ENCODE data around the gene SLC26A5. TPM values are rescaled to one million over a fixed set of nuclear protein-coding genes. Genes with fewer than 3 reads are reported as not detected.

SLC26A5 gene
- total RNA-seq, 1 experiment from 2014 or later = not detected

DNA sequence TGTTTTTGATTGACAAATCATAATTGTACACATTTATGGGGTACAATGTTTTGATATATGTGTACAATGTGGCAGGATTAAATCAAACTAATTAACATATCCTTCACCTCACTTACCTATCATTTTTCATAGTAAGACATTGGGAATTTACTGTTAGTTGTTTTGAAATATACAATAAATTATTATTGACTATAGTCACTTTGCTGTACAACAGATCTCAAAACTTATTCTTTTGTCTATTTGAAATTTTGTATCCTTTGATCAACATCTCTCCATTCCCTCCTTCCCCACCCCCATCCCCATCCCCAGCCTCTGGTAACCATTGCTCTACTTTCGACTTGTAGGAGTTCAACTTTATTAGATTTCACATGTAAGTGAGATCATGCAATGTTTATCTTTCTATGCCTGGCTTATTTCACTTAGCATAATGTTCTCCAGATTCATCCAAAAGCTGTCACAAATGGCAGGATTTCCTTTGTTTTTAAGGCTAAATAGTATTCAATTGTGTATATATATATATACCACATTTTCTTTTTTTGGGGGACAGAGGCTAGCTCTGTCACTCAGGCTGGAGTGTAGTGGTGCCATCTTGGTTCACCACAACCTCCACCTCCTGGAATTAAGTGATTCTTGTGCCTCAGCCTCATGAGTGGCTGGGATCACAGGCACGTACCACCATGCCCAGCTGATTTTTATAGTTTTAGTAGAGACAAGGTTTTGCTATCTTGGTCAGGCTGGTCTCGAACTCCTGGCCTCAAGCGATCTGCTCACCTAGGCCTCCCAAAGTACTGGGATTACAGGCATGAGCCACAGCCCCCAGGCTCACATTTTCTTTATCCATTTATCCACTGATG is 23.3 kb upstream of the SLC26A5 start:
- no TSS peak for BruUV-seq (replicated peaks)

DNA sequence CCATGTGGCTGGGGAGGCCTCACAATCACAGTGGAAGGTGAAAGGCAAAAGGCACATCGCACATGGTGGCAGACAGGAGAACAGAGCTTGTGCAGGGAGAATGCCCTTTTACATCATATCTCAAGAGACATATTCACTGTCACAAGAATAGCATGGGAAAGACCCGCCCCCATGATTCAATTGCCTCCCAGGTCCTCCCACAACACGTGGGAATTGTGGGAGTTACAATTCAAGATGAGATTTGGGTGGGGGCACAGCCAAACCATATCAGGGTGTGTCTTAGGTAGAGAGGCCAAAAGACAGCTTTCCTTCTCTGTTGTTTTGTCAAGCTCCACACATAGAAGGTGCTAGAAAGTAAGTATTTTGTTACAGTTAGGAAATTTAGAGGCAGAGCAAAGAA is 20.8 kb upstream of the SLC26A5 start:
- in situ Hi-C loops (cut with HindIII; ENCODE audit: low pct_unique_long_range_greater_than_20kb, low sequenced_read_pairs) = no loop called here

More for the DNA sequence above, 23.3 kb upstream of the SLC26A5 start:
- Histone ChIP-seq H3K27me3 (ENCODE audit: control insufficient read depth, insufficient read depth, low read length) (peaks cover 10% of the 10 kb centered on the region; the same call in 1 of the 2 replicates), H3K36me3 (ENCODE audit: control insufficient read depth, insufficient read depth, low read length) (no peaks in the 10 kb centered on the region), H3K4me1 (ENCODE audit: control insufficient read depth, insufficient read depth, low read length) (no peaks in the 10 kb centered on the region), H3K4me3 (ENCODE audit: low read depth in 2 of 2, low read length in 2 of 2) (no peak overlapping the region), H3K27ac (ENCODE audit: low read length) (no peak overlapping the region), H3K9me3 (ENCODE audit: control insufficient read depth, insufficient read depth, low read depth, low read length) (no peaks in the 10 kb centered on the region)
- DNase-seq (ENCODE audit: low read depth, low spot score) (no peak), ATAC-seq (no peak)
- no peak for TF ChIP-seq POLR2AphosphoS5 (IDR thresholded peaks at IDR 0.05; ENCODE audit: low read depth, low read length)
- no peak for TF ChIP-seq TCF7L2 (IDR thresholded peaks at IDR 0.05; ENCODE audit: low read depth, low read length)
- TF ChIP-seq, protein P1, sequence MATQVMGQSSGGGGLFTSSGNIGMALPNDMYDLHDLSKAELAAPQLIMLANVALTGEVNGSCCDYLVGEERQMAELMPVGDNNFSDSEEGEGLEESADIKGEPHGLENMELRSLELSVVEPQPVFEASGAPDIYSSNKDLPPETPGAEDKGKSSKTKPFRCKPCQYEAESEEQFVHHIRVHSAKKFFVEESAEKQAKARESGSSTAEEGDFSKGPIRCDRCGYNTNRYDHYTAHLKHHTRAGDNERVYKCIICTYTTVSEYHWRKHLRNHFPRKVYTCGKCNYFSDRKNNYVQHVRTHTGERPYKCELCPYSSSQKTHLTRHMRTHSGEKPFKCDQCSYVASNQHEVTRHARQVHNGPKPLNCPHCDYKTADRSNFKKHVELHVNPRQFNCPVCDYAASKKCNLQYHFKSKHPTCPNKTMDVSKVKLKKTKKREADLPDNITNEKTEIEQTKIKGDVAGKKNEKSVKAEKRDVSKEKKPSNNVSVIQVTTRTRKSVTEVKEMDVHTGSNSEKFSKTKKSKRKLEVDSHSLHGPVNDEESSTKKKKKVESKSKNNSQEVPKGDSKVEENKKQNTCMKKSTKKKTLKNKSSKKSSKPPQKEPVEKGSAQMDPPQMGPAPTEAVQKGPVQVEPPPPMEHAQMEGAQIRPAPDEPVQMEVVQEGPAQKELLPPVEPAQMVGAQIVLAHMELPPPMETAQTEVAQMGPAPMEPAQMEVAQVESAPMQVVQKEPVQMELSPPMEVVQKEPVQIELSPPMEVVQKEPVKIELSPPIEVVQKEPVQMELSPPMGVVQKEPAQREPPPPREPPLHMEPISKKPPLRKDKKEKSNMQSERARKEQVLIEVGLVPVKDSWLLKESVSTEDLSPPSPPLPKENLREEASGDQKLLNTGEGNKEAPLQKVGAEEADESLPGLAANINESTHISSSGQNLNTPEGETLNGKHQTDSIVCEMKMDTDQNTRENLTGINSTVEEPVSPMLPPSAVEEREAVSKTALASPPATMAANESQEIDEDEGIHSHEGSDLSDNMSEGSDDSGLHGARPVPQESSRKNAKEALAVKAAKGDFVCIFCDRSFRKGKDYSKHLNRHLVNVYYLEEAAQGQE (IDR thresholded peaks at IDR 0.05; ENCODE audit: insufficient read depth in 1 of 2, low read depth in 2 of 2, low read length in 1 of 2) = no peak
- TF ChIP-seq, protein P2, sequence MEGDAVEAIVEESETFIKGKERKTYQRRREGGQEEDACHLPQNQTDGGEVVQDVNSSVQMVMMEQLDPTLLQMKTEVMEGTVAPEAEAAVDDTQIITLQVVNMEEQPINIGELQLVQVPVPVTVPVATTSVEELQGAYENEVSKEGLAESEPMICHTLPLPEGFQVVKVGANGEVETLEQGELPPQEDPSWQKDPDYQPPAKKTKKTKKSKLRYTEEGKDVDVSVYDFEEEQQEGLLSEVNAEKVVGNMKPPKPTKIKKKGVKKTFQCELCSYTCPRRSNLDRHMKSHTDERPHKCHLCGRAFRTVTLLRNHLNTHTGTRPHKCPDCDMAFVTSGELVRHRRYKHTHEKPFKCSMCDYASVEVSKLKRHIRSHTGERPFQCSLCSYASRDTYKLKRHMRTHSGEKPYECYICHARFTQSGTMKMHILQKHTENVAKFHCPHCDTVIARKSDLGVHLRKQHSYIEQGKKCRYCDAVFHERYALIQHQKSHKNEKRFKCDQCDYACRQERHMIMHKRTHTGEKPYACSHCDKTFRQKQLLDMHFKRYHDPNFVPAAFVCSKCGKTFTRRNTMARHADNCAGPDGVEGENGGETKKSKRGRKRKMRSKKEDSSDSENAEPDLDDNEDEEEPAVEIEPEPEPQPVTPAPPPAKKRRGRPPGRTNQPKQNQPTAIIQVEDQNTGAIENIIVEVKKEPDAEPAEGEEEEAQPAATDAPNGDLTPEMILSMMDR (IDR thresholded peaks at IDR 0.05) = no peak
- TF ChIP-seq SIN3A (IDR thresholded peaks at IDR 0.05; ENCODE audit: borderline replicate concordance, insufficient read depth, low read depth, low read length) = no peak
- in situ Hi-C loops (cut with HindIII; ENCODE audit: low pct_unique_long_range_greater_than_20kb, low sequenced_read_pairs) (no loop called here), intact Hi-C loops (cut with micrococcal nuclease; ENCODE audit: unreplicated experiment) (no loop called here)
- CTCF ChIA-PET = no interaction called here
- POLR2A ChIA-PET = no interaction called here

DNA sequence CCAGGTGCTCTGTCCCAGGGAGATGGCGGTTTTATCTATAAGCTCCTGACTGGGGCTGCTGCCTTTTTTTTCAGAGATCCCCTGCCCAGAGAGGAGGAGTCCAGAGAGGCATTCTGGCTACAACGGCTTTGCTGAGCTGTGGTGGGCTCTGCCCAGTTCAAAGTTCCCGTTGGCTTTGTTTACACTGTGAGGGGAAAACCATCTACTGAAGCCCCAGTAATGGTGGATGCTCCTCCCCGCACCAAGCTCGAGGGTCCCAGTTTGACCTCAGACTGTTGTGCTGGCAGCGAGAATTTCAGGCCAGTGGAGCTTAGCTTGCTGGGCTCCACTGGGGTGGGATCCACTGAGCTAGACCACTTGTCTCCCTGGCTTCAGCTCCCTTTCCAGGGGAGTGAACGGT is 16.4 kb upstream of the SLC26A5 start:
- ChIA-PET POLR2A (no interaction called here), CTCF (no interaction called here)
- H3K4me3 ChIP-seq (ENCODE audit: low read depth in 2 of 2, low read length in 2 of 2) = no peak overlapping the region
- H3K4me1 ChIP-seq (ENCODE audit: control insufficient read depth, insufficient read depth, low read length) = no peaks in the 10 kb centered on the region
- H3K27ac ChIP-seq (ENCODE audit: low read length) = no peak overlapping the region
- H3K36me3 ChIP-seq (ENCODE audit: control insufficient read depth, insufficient read depth, low read length) = no peaks in the 10 kb centered on the region
- TF ChIP-seq, protein P2 (IDR thresholded peaks at IDR 0.05) = no peak
- no peak for TF ChIP-seq SIN3A (IDR thresholded peaks at IDR 0.05; ENCODE audit: borderline replicate concordance, insufficient read depth, low read depth, low read length)
- TF ChIP-seq POLR2AphosphoS5 (IDR thresholded peaks at IDR 0.05; ENCODE audit: low read depth, low read length) = no peak
- TF ChIP-seq TCF7L2 (IDR thresholded peaks at IDR 0.05; ENCODE audit: low read depth, low read length) = no peak
- TF ChIP-seq, protein P1 (IDR thresholded peaks at IDR 0.05; ENCODE audit: insufficient read depth in 1 of 2, low read depth in 2 of 2, low read length in 1 of 2) = no peak
- no peaks in the 10 kb centered on the region for H3K9me3 ChIP-seq (ENCODE audit: control insufficient read depth, insufficient read depth, low read depth, low read length)
- ATAC-seq (no peak), DNase-seq (ENCODE audit: low read depth, low spot score) (no peak)
- intact Hi-C loops (cut with micrococcal nuclease; ENCODE audit: unreplicated experiment) (no loop called here), in situ Hi-C loops (cut with HindIII; ENCODE audit: low pct_unique_long_range_greater_than_20kb, low sequenced_read_pairs) (no loop called here)
- H3K27me3 ChIP-seq (ENCODE audit: control insufficient read depth, insufficient read depth, low read length) = peaks cover 3% of the 10 kb centered on the region; the same call in 1 of the 2 replicates
- no TSS peak for BruUV-seq (replicated peaks)

More for the DNA sequence above, 20.8 kb upstream of the SLC26A5 start:
- Histone ChIP-seq H3K36me3 (ENCODE audit: control insufficient read depth, insufficient read depth, low read length) (no peaks in the 10 kb centered on the region), H3K27ac (ENCODE audit: low read length) (no peak overlapping the region), H3K4me3 (ENCODE audit: low read depth in 2 of 2, low read length in 2 of 2) (no peak overlapping the region), H3K27me3 (ENCODE audit: control insufficient read depth, insufficient read depth, low read length) (peaks cover 10% of the 10 kb centered on the region; the same call in 1 of the 2 replicates), H3K9me3 (ENCODE audit: control insufficient read depth, insufficient read depth, low read depth, low read length) (no peaks in the 10 kb centered on the region), H3K4me1 (ENCODE audit: control insufficient read depth, insufficient read depth, low read length) (no peaks in the 10 kb centered on the region)
- POLR2A ChIA-PET = no interaction called here
- CTCF ChIA-PET = no interaction called here
- intact Hi-C loops (cut with micrococcal nuclease; ENCODE audit: unreplicated experiment) = no loop called here
- ATAC-seq = no peak
- TF ChIP-seq POLR2AphosphoS5 (IDR thresholded peaks at IDR 0.05; ENCODE audit: low read depth, low read length) = no peak
- no TSS peak for BruUV-seq (replicated peaks)
- DNase-seq (ENCODE audit: low read depth, low spot score) = no peak
